GM19043 (cell line): Measurements from ENCODE around the gene LPIN3.
"Not testable (repeated sequence)": the region's sequence is repeated elsewhere in the genome, so short reads cannot be mapped to it uniquely, and the experiment has no call there.

Experiments used
- ATAC-seq: cut with Tn5 transposase; IDR thresholded peaks from one replicate; pipeline ENCODE4 v1.9.1; 2021; ENCODE audit warnings: low read depth; ENCODE audit not compliant: unreplicated experiment

LPIN3 gene

GRCh38 chr20:41340327-41341055 lies at the start of gene LPIN3:
TSS of gene LPIN3 (plus strand) at chr20:41340821. CDS start at chr20:41345804, 4,983 bp downstream.
- ATAC-seq, result no peak

GRCh38 chr20:41293269-41294037 lies 47.2 kb upstream of the LPIN3 start:
- no peak for ATAC-seq

- no peak for ATAC-seq
These were observed 40.7 kb upstream of the LPIN3 start for GRCh38 chr20:41299899-41300298.

GRCh38 chr20:41300383-41300782 lies 40.2 kb upstream of the LPIN3 start:
- ATAC-seq, result no peak

- no peak for ATAC-seq
These were observed 39.7 kb upstream of the LPIN3 start for GRCh38 chr20:41300886-41301285.

GRCh38 chr20:41304002-41304401 lies 36.6 kb upstream of the LPIN3 start:
- ATAC-seq, result no peak

- no peak for ATAC-seq
These were observed 36.1 kb upstream of the LPIN3 start for GRCh38 chr20:41304424-41305079.

GRCh38 chr20:41306061-41306727 lies 34.4 kb upstream of the LPIN3 start:
- peak; percentile 68 for ATAC-seq

GRCh38 chr20:41307021-41307420 lies 33.6 kb upstream of the LPIN3 start:
- no peak for ATAC-seq

GRCh38 chr20:41308290-41308711 lies 32.3 kb upstream of the LPIN3 start:
- ATAC-seq, result no peak

- no peak for ATAC-seq
These were observed 31.8 kb upstream of the LPIN3 start for GRCh38 chr20:41308726-41309413.

GRCh38 chr20:41309817-41310216 lies 30.8 kb upstream of the LPIN3 start:
- no peak for ATAC-seq

- not testable (repeated sequence) for ATAC-seq
These were observed 28.6 kb upstream of the LPIN3 start for GRCh38 chr20:41312009-41312408.

- no peak for ATAC-seq
These were observed 26.2 kb upstream of the LPIN3 start for GRCh38 chr20:41314386-41314785.

GRCh38 chr20:41316051-41316450 lies 24.6 kb upstream of the LPIN3 start:
- no peak for ATAC-seq

- ATAC-seq, result peak; percentile 47
These were observed 23.7 kb upstream of the LPIN3 start for GRCh38 chr20:41316602-41317545.

GRCh38 chr20:41317546-41318270 lies 22.9 kb upstream of the LPIN3 start, which contains the start of gene ZHX3:
TSS of gene ZHX3 (minus strand) at chr20:41317731. CDS start at chr20:41204916, 112,815 bp downstream.
- peak; percentile 96 for ATAC-seq

GRCh38 chr20:41318271-41318649 lies 22.4 kb upstream of the LPIN3 start:
- ATAC-seq, result no peak
